Calu3 (cell line): ENCODE measurements around the gene AP1G2. TPM values are rescaled to one million over a fixed set of nuclear protein-coding genes. Genes with fewer than 3 reads are reported as not detected.

Source experiments
- BruUV-seq: library from RNA; stranded (reverse); fragments of 400-500 nt; replicated peaks from 2 replicates; lab custom pipeline; 2021; lab: Mats Ljungman, UMichigan
- CTCF ChIA-PET: fragments of 300-600 bp; sonication (Branson Sonifier 250); formaldehyde crosslinking; loops from one replicate; lab custom pipeline; 2022; ENCODE audit warnings: antibody characterized with exemption; lab: Charles Lee
- DNase-seq: peaks from one replicate; pipeline ENCODE4 v3.0.0; 2022
- H3K27ac Mint-ChIP-seq: one replicate; pipeline ENCODE4 v1.8.0; 2022; ENCODE audit warnings: mixed read lengths; ENCODE audit not compliant: unreplicated experiment
- H3K27me3 Mint-ChIP-seq: one replicate; pipeline ENCODE4 v1.8.0; 2022; ENCODE audit warnings: mixed read lengths; ENCODE audit not compliant: unreplicated experiment
- H3K36me3 Mint-ChIP-seq: one replicate; pipeline ENCODE4 v1.8.0; 2022; ENCODE audit warnings: mild to moderate bottlenecking, moderate library complexity, mixed read lengths; ENCODE audit not compliant: insufficient read depth, unreplicated experiment
- H3K4me1 Mint-ChIP-seq: one replicate; pipeline ENCODE4 v1.8.0; 2022; ENCODE audit warnings: mild to moderate bottlenecking, low read depth, mixed read lengths; ENCODE audit not compliant: unreplicated experiment
- H3K4me3 Mint-ChIP-seq: one replicate; pipeline ENCODE4 v1.8.0; 2022; ENCODE audit warnings: mild to moderate bottlenecking, low read depth, moderate library complexity, mixed read lengths; ENCODE audit not compliant: unreplicated experiment
- H3K9me3 Mint-ChIP-seq: one replicate; pipeline ENCODE4 v1.8.0; 2022; ENCODE audit warnings: low read depth, mixed read lengths; ENCODE audit not compliant: unreplicated experiment
- intact Hi-C: fragments of 100-400 bp; cut with micrococcal nuclease; formaldehyde crosslinking; loops from one replicate; pipeline ENCODE4 v1.10.0; 2022; ENCODE audit not compliant: unreplicated experiment
- total RNA-seq: library from RNA; stranded (reverse); gene quantifications from 2 replicates; pipeline ENCODE4 v1.2.3, GENCODE V29; 2022
- TF ChIP-seq, protein P1 (sequence below): fragments of 200-600 bp; IDR thresholded peaks from one replicate; pipeline ENCODE4 v1.8.0; 2022; ENCODE audit warnings: antibody characterized with exemption; ENCODE audit not compliant: unreplicated experiment

Gene AP1G2
- total RNA-seq, 1 experiment from 2014 or later: 152 TPM

DNA sequence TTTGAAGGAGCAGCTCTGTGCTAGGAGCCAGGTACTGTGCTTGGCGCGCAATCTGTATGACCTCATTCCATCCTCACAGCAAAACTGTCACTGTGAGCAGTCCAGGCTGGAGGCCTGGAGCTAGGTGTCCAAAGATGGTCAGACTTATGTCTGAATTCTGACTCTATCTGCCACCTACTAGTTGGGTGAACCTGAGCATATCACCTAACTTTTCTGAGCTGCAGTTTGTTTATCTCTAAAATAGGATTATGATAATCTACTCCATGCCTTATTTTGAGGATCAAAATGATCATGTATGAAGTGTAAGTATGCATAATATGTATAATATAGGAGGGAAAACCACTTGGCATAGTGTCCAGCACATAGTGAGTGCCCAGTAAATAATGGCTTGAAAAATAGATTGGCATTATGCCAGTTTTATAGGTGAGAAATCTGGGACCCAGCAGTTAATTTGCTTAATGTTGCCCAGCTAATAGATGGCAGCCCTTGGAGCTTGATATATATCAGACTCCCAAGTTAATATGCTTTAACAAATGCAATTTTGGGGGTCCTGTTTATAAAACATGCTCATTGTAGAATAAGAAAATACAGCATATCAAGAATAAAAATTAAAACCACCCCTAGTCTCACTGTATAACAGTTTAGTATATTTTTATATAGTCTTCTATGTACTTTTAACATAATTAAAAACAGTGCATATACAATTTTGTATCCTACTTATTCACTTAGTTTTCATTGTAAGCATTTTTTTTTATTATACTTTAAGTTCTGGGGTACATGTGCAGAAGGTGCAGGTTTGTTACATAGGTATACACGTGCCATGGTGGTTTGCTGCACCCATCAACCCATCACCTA lies 15.5 kb upstream of the AP1G2 start:
- BruUV-seq: no TSS peak
- CTCF ChIA-PET: interaction anchor here (0.8 kb wide), 1 partner anchor 276 kb away, joined by 5 read pairs; no protein-coding TSS in a partner anchor
- peaks cover 55% of the 10 kb centered on the region for H3K27me3 Mint-ChIP-seq

DNA sequence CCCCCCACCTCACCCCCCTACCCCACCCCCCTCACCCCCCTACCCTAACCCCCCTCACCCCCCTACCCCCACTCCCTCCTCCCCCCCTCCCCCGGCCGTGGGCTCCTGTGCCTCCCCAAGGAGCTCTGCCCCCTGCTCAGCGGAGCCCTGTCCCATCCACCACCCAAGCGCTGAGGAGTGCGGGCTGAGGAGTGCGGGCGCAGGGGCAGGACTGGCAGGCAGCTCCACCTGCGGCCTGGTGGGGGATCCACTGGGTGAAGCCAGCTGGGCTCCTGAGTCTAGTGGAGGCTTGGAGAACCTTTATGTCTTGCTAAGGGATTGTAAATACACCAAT lies 13.3 kb upstream of the AP1G2 start:
- no peak overlapping the region for H3K4me3 Mint-ChIP-seq
- CTCF ChIA-PET: no interaction called here
- no TSS peak for BruUV-seq
- H3K27me3 Mint-ChIP-seq: peaks cover 69% of the 10 kb centered on the region
- intact Hi-C loops: no loop called here
- no peak for DNase-seq
- TF ChIP-seq, protein P1, sequence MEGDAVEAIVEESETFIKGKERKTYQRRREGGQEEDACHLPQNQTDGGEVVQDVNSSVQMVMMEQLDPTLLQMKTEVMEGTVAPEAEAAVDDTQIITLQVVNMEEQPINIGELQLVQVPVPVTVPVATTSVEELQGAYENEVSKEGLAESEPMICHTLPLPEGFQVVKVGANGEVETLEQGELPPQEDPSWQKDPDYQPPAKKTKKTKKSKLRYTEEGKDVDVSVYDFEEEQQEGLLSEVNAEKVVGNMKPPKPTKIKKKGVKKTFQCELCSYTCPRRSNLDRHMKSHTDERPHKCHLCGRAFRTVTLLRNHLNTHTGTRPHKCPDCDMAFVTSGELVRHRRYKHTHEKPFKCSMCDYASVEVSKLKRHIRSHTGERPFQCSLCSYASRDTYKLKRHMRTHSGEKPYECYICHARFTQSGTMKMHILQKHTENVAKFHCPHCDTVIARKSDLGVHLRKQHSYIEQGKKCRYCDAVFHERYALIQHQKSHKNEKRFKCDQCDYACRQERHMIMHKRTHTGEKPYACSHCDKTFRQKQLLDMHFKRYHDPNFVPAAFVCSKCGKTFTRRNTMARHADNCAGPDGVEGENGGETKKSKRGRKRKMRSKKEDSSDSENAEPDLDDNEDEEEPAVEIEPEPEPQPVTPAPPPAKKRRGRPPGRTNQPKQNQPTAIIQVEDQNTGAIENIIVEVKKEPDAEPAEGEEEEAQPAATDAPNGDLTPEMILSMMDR: no peak
- no peaks in the 10 kb centered on the region for H3K4me1 Mint-ChIP-seq
- no peaks in the 10 kb centered on the region for H3K9me3 Mint-ChIP-seq
- H3K27ac Mint-ChIP-seq: no peak overlapping the region
- peaks cover 5% of the 10 kb centered on the region for H3K36me3 Mint-ChIP-seq

More for the DNA sequence above, 15.5 kb upstream of the AP1G2 start:
- H3K4me3 Mint-ChIP-seq: no peak overlapping the region
- H3K36me3 Mint-ChIP-seq: peaks cover 5% of the 10 kb centered on the region
- DNase-seq: no peak
- H3K9me3 Mint-ChIP-seq: no peaks in the 10 kb centered on the region
- no peak overlapping the region for H3K27ac Mint-ChIP-seq
- intact Hi-C loops: no loop called here
- H3K4me1 Mint-ChIP-seq: no peaks in the 10 kb centered on the region
- TF ChIP-seq, protein P1: no peak

DNA sequence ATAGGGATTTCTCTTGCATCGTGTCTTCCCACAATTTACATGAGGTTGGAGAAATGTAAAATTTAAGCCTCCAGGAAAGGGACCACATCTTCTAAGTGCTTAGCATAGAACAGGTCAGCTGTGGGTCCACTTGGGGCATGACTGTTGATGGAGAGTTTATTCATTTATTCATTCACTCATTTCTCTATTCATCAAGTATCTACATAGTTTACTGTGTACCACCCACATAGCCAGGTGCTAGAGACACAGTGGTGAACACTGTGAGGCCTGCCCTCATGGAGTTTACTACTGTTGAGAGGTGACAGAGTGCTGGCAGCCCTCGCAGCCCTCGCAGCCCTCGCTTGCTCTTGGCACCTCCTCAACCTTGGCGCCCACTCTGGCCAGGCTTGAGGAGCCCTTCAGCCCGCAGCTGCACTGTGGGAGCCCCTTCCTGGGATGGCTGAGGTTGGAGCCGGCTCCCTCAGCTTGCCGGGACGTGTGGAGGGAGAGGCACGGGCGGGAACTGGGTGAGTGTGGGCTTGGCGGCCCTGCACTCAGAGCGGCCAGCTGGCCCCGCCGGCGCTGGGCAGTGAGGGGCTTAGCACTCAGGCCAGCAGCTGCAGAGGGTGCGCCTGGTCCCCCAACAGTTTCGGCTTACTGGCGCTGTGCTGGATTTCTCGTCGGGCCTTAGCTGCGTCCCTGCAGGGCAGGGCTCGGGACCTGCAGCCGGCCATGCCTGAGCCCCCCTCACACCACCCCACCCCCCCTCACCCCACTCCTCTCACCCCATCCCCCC lies 12.7 kb upstream of the AP1G2 start:
- Mint-ChIP-seq H3K36me3 (peaks cover 5% of the 10 kb centered on the region), H3K4me3 (no peak overlapping the region), H3K27me3 (peaks cover 66% of the 10 kb centered on the region), H3K4me1 (no peaks in the 10 kb centered on the region), H3K9me3 (no peaks in the 10 kb centered on the region), H3K27ac (no peak overlapping the region)
- intact Hi-C loops: no loop called here
- CTCF ChIA-PET: no interaction called here
- TF ChIP-seq, protein P1: no peak
- DNase-seq: no peak
- BruUV-seq: no TSS peak

DNA sequence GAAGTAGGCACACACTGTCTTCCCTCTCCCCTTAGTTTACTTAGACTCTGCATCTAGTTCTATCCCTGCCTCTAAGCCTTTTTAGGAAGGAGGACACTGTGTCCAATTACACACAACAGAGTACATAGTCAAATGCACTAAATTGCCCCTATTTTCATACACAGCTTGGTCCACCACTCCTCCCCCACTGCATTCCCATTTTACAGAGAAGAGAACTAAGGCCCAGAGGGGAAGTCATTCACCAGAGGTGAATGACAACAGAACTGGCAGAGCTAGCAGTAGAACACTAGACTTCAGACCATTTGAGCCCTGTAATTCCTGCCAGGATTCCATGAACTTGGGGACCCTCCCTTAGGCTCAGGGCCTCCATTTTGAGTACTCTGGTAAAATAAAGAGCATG lies 12.1 kb upstream of the AP1G2 start:
- no peaks in the 10 kb centered on the region for H3K9me3 Mint-ChIP-seq
- H3K4me1 Mint-ChIP-seq: no peaks in the 10 kb centered on the region
- TF ChIP-seq, protein P1: no peak
- H3K4me3 Mint-ChIP-seq: no peak overlapping the region
- CTCF ChIA-PET: no interaction called here
- intact Hi-C loops: no loop called here
- H3K36me3 Mint-ChIP-seq: peaks cover 5% of the 10 kb centered on the region
- DNase-seq: no peak
- H3K27ac Mint-ChIP-seq: no peak overlapping the region
- no TSS peak for BruUV-seq
- H3K27me3 Mint-ChIP-seq: peaks cover 66% of the 10 kb centered on the region
